HepG2 (cell line): ENCODE data around the gene CIAO2B.

Source experiments
- ZBTB7A ChIP-seq: sonication (generic); formaldehyde crosslinking; IDR thresholded peaks from 2 replicates; pipeline ENCODE4 v1.8.0; 2022; ENCODE audit warnings: mild to moderate bottlenecking, missing genetic modification reagents
- ZNF777 ChIP-seq: sonication (generic); formaldehyde crosslinking; IDR thresholded peaks from 2 replicates; pipeline ENCODE4 v1.4.0; 2020; ENCODE audit warnings: missing genetic modification reagents
- TF ChIP-seq, protein P1 (sequence below): sonication (generic); formaldehyde crosslinking; IDR thresholded peaks from 2 replicates; pipeline ENCODE4 v1.4.0; 2020; ENCODE audit warnings: missing genetic modification reagents, mild to moderate bottlenecking, borderline replicate concordance
- TF ChIP-seq, protein P2 (sequence below): sonication (generic); formaldehyde crosslinking; IDR thresholded peaks from 2 replicates; pipeline ENCODE4 v1.5.0; 2020; ENCODE audit warnings: mild to moderate bottlenecking, missing genetic modification reagents, moderate library complexity

DNA sequence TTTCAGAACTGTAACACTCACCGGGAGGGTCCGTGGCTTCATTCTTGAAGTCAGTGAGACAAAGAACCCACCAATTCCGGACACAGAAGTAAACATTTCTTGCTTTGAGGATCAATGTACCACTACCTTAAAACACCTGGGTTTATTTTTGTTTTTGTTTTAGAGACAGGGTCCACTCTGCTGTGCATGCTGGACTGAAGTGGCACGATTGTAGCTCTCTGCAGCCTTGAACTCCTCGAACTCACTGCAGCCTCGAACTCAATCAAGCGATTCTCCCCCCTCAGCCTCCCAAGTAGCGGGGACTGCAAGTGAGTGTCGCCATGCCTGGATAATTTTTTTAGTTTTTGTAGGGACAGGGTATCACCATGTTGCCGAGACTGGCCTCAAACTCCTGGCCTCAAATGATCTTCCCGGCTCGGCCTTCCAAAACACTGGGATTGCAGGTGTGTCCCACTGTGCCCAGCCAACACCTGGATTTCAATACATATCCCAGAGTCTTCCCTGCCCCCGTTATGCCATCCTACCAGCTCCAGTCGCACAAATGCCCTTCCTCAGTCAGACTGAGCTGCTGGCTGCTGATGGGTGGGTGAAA lies 41.2 kb upstream of the CIAO2B start:
- TF ChIP-seq, protein P1, sequence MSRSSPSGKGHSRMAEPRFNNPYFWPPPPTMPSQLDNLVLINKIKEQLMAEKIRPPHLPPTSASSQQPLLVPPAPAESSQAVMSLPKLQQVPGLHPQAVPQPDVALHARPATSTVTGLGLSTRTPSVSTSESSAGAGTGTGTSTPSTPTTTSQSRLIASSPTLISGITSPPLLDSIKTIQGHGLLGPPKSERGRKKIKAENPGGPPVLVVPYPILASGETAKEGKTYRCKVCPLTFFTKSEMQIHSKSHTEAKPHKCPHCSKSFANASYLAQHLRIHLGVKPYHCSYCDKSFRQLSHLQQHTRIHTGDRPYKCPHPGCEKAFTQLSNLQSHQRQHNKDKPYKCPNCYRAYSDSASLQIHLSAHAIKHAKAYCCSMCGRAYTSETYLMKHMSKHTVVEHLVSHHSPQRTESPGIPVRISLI (CRISPR knock-in tag) = no peak
- no peak for TF ChIP-seq ZNF777 (CRISPR knock-in tag)
- TF ChIP-seq, protein P2, sequence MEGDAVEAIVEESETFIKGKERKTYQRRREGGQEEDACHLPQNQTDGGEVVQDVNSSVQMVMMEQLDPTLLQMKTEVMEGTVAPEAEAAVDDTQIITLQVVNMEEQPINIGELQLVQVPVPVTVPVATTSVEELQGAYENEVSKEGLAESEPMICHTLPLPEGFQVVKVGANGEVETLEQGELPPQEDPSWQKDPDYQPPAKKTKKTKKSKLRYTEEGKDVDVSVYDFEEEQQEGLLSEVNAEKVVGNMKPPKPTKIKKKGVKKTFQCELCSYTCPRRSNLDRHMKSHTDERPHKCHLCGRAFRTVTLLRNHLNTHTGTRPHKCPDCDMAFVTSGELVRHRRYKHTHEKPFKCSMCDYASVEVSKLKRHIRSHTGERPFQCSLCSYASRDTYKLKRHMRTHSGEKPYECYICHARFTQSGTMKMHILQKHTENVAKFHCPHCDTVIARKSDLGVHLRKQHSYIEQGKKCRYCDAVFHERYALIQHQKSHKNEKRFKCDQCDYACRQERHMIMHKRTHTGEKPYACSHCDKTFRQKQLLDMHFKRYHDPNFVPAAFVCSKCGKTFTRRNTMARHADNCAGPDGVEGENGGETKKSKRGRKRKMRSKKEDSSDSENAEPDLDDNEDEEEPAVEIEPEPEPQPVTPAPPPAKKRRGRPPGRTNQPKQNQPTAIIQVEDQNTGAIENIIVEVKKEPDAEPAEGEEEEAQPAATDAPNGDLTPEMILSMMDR (CRISPR knock-in tag) = no peak
- no peak for TF ChIP-seq ZBTB7A (CRISPR knock-in tag)
